Midbrain (tissue), 1 donor: ENCODE data around the gene LDB2.
"Not testable (repeated sequence)": the region's sequence is repeated elsewhere in the genome, so short reads cannot be mapped to it uniquely, and the experiment has no call there.

Source experiments
- DNase-seq: peaks from one replicate; lab custom pipeline; 2025; lab: John Stamatoyannopoulos, UW

LDB2 gene

DNA sequence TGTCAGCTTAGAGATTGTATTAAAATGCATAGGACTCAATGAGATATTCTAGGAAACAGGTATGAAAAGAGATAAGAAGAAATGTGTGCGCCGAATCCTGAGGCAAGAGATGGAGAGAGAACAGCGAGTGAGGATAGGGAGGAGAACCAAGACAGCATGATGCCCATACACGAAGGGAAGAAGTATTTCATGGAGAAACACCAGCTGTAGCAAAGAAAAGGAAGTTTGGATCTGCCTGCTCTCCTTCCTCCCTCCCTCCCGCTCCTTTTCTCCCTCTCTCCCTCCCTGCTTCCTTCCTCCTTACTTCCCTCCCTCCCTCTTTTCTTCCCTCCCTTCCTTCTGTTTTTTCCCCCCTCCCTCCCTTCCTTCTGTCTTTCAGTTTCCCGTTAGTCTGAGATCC is 353.6 kb downstream of the LDB2 start:
- DNase-seq = no peak

- no peak for DNase-seq
These were observed 354.2 kb downstream of the LDB2 start for GRCh38 chr4:16544251-16544721.

- peak; percentile 50 for DNase-seq
These were observed 360.5 kb downstream of the LDB2 start for GRCh38 chr4:16537926-16538325.

- no peak for DNase-seq
These were observed 366.0 kb downstream of the LDB2 start for GRCh38 chr4:16532240-16532970.

- no peak for DNase-seq
These were observed 367.5 kb downstream of the LDB2 start for GRCh38 chr4:16530688-16531635.

DNA sequence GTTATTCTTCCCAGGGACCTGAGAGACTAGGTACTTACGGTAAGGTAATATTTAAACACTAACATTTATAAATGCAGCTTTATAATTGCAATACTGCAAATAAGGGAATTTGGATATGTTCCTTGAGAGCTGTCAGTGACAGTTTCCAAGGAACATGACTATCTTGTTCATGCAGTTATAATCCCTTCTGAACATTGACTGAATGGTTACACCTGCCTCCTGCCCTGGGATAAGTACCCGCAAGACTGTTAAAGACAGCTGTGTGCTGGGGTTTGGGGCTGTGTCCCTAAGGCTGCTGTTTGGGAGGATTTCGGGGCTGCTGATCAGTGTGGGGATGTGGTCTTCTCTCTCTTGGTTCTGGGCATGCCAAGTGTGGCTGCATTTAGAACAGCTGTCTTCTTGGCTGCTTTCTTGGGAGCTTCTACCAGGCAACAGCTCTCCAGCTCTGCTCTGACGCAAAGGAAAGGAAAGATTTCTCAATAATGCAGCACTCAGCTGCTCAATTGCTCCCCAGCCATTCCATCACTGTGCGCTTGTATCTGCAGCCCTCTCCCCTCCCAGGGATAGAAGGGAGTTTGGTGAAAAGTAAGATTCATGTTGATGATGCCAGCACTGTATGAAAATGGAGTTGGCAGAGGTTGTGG is 373.4 kb downstream of the LDB2 start:
- peak; percentile 27 for DNase-seq

- DNase-seq = no peak
These were observed 374.0 kb downstream of the LDB2 start for GRCh38 chr4:16524406-16524805.

- DNase-seq = not testable (repeated sequence)
These were observed 374.9 kb downstream of the LDB2 start for GRCh38 chr4:16523526-16523925.

GRCh38 chr4:16521156-16521915 is 377.1 kb downstream of the LDB2 start:
- DNase-seq = no peak

DNA sequence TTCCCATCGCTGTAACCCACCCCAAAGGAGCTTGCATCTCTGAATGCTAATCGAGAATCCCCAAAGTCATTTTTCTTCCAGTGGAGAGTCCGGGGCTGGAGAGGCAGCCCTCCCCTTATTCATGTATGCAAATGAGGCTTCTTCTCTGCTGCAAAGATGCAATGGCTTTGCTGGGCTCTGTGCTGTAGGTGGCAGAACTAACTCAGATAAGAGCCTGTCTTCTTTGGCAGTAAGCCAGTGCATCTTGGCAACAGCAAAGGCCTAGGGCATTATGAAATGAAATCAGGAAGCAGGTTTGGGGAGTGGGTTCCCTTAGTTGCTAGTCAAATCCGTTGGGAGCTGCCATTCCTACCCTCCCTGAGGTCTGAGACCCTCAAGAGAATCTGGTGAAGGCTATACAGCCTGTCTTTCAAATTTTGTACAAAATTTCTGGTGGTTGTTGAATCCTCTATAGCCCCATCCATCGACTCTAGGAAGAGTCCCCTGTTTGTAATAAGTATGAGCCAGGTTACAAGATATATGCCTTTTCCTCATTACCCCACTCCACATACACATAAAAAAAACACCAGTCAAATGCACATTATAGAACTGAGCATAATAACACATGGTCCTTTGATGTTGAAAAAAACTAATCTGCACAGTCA is 381.5 kb downstream of the LDB2 start:
- DNase-seq = peak; percentile 83

DNA sequence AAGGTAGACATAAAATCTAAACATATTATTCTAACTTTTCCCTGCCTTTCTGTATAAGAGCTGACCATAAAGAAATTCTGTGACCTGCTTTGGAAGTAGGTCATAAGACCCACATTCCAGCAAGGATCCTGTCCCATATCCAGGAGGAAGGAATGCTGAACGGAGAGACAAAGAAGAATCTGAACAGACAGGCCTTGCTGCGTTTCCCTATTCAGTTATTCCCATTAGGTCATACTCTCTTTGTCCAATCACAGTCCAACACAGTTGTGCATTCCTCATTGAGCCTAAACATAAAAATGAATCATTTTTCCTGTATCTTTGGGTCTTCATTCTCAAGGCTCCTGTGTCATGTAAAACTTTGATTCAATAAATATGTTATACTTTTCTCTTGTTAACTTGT is 384.6 kb downstream of the LDB2 start:
- no peak for DNase-seq

GRCh38 chr4:16508968-16509367 is 389.5 kb downstream of the LDB2 start:
- DNase-seq = no peak

DNA sequence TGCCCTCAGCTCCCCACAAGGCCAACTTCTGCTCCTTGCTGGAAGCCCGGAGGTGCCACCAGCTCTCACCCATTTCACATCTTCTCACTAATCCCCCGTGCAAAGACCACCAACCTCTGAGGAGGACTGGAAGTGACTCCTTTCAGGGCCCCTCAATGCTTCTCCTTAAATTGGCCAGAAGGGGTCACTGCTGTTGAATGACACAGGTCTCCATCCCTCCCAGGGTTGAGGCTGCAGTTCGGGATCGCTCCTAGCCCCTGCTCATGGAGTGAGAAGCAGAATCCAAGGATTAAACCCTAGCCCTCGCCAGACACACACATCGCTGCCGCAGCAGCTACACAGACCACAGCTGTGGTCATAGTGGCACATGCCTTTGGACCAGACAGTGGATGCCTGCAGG is 392.7 kb downstream of the LDB2 start:
- no peak for DNase-seq

DNA sequence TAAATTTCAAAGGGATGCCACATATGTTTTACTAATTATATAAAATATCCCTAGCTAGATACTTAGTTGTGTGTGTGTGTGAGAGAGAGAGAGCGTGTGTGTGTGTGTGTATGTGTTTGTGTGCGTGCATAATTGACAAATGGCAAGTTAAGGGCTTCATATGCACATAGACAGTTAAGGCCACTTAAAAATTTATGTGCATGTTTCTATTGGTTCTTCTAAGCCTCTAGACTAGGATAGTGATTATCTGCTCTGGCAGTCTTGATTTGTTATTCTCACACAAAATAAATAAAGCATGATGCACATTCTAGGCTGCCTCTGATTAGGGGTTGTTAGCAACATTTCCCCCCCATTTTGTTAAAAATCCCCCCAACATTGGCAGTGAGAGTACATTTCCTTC is 393.2 kb downstream of the LDB2 start:
- no peak for DNase-seq

- DNase-seq = no peak
These were observed 394.9 kb downstream of the LDB2 start for GRCh38 chr4:16503421-16504100.

DNA sequence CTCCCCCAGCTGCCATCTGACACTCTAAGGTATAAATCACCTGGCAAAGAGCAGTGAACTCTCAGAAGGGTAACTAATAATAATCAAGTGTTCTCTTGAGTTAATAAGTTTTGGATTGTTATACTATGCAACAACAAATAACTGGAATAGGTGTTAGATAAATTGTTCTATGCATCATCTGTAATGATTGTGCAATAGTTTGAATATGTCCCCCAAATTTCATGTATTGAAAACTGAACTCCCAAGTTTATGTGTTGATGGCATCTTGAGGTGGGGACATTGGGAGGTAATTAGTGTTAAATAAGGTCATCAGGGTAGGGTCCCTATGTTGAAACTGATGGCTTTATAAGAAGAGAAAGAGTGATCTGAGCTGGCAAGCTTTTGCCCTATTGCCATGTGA is 399.5 kb downstream of the LDB2 start:
- no peak for DNase-seq

- DNase-seq = peak; percentile 13
These were observed 401.9 kb downstream of the LDB2 start for GRCh38 chr4:16496501-16496900.

GRCh38 chr4:16492872-16493271 is 405.6 kb downstream of the LDB2 start:
- no peak for DNase-seq

- no peak for DNase-seq
These were observed 409.2 kb downstream of the LDB2 start for GRCh38 chr4:16489226-16489625.

- no peak for DNase-seq
These were observed 410.4 kb downstream of the LDB2 start for GRCh38 chr4:16488084-16488483.

DNA sequence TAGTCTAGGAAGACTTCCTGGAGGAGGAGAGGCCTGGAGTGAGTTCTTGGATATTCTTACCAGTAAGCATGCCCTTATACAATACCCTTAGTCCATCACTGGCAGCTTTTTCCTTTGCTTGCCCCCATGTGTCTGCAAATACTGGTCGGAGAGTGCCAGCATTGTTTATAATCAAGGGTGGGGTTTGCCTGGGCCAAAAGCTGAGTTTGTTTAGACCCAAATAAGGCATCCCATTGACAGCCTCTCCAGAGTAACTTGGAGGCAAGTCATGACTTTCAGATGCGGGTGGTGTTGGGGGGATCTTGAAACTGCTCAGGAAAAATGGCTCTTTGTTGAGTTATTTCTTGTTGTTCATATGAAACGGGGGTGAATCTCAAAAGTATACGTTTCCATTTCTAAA is 413.7 kb downstream of the LDB2 start:
- no peak for DNase-seq
